KMS-11 (cell line): Measurements from ENCODE around the gene CCDC154.
A peak's percentile ranks its signal among the peaks of the same experiment; 100 is the strongest.

Experiments used
- H2AFZ ChIP-seq: fragments of 200-600 bp; sonication (generic); 2 replicates; pipeline ENCODE4 v1.6.1; 2016; ENCODE audit warnings: antibody characterized with exemption, mixed run types, low read depth
- H3K27ac ChIP-seq: fragments of 200-600 bp; sonication (generic); 2 replicates; pipeline ENCODE4 v1.6.1; 2016; ENCODE audit warnings: mild to moderate bottlenecking, mixed run types
- H3K27me3 ChIP-seq: fragments of 200-600 bp; sonication (generic); 2 replicates; pipeline ENCODE4 v1.6.1; 2017; ENCODE audit warnings: mild to moderate bottlenecking, low read depth, mixed run types, moderate library complexity; ENCODE audit not compliant: insufficient read depth
- H3K36me3 ChIP-seq: fragments of 200-600 bp; sonication (generic); 2 replicates; pipeline ENCODE4 v1.6.1; 2017; ENCODE audit warnings: mild to moderate bottlenecking, mixed run types; ENCODE audit not compliant: insufficient read depth
- H3K4me1 ChIP-seq: fragments of 200-600 bp; sonication (generic); 2 replicates; pipeline ENCODE4 v1.6.1; 2016; ENCODE audit warnings: mild to moderate bottlenecking, low read depth, mixed run types; ENCODE audit not compliant: poor library complexity, severe bottlenecking
- H3K4me2 ChIP-seq: fragments of 200-600 bp; sonication (generic); 2 replicates; pipeline ENCODE4 v1.7.0; 2016; ENCODE audit warnings: mild to moderate bottlenecking, mixed run types
- H3K4me3 ChIP-seq: fragments of 200-600 bp; sonication (generic); IDR thresholded peaks from 2 replicates; pipeline ENCODE4 v1.6.1; 2017; ENCODE audit warnings: low read depth, low read length, mixed read lengths; ENCODE audit not compliant: insufficient read depth
- H3K79me2 ChIP-seq: fragments of 200-600 bp; sonication (generic); 2 replicates; pipeline ENCODE4 v1.6.1; 2016; ENCODE audit warnings: low read depth, mixed run types; ENCODE audit not compliant: insufficient read depth
- H3K9ac ChIP-seq: fragments of 200-600 bp; sonication (generic); 2 replicates; pipeline ENCODE4 v1.6.1; 2016; ENCODE audit warnings: mild to moderate bottlenecking, mixed run types
- H4K20me1 ChIP-seq: fragments of 200-600 bp; sonication (generic); 2 replicates; pipeline ENCODE4 v1.6.1; 2016; ENCODE audit warnings: mild to moderate bottlenecking, mixed run types; ENCODE audit not compliant: insufficient read depth
- CTCF ChIP-seq: fragments of 200-600 bp; sonication (generic); conservative IDR thresholded peaks from 2 replicates; pipeline ENCODE4 v1.6.1; 2017; ENCODE audit warnings: low read depth, mild to moderate bottlenecking, antibody characterized with exemption, low read length, moderate library complexity, mixed read lengths

CCDC154 gene

GRCh38 chr16:1477033-1477432, 32.7 kb upstream of the CCDC154 start:
- H3K4me2 ChIP-seq: no peak overlapping the region
- no peak overlapping the region for H3K4me3 ChIP-seq
- H3K36me3 ChIP-seq: no peaks in the 10 kb centered on the region
- H3K27me3 ChIP-seq: peaks cover 7% of the 10 kb centered on the region
- H2AFZ ChIP-seq: no peak overlapping the region
- H3K9ac ChIP-seq: no peak overlapping the region
- H3K79me2 ChIP-seq: peaks cover 12% of the 10 kb centered on the region; the same call in 1 of the 2 replicates
- no peak for TF ChIP-seq CTCF
- peaks cover 18% of the 10 kb centered on the region for H3K4me1 ChIP-seq
- no peak overlapping the region for H3K27ac ChIP-seq
- no peaks in the 10 kb centered on the region for H4K20me1 ChIP-seq

- peaks cover 3% of the 10 kb centered on the region; the same call in 1 of the 2 replicates for H3K27me3 ChIP-seq
- H3K79me2 ChIP-seq: peaks cover 12% of the 10 kb centered on the region; the same call in 1 of the 2 replicates
- H3K9ac ChIP-seq: peak overlapping the region; percentile 92; the same call in 1 of the 2 replicates
- peak overlapping the region; percentile 68 for H3K27ac ChIP-seq
- H3K36me3 ChIP-seq: no peaks in the 10 kb centered on the region
- peak overlapping the region; percentile 95 for H3K4me2 ChIP-seq
- peaks cover 16% of the 10 kb centered on the region for H3K4me1 ChIP-seq
- TF ChIP-seq CTCF: no peak
- peak overlapping the region; percentile 98 for H2AFZ ChIP-seq
- no peaks in the 10 kb centered on the region for H4K20me1 ChIP-seq
- peak overlapping the region; percentile 70 for H3K4me3 ChIP-seq
These were observed 31.3 kb upstream of the CCDC154 start for GRCh38 chr16:1475552-1476114.

GRCh38 chr16:1474796-1475551, 30.6 kb upstream of the CCDC154 start, which contains the start of gene CLCN7:
Gene CLCN7 (minus strand): TSS chr16:1475028. CDS start chr16:1474974, 54 bp downstream.
- peak within 1 kb of the TSS; percentile 95 for H3K4me2 ChIP-seq
- H3K79me2 ChIP-seq: peaks cover 12% of the 10 kb centered on the region; the same call in 1 of the 2 replicates
- peak within 1 kb of the TSS; percentile 70 for H3K4me3 ChIP-seq
- no peaks in the 10 kb centered on the region for H3K36me3 ChIP-seq
- TF ChIP-seq CTCF: no peak
- peak within 1 kb of the TSS; percentile 98 for H2AFZ ChIP-seq
- peak within 1 kb of the TSS; percentile 92 for H3K9ac ChIP-seq
- H4K20me1 ChIP-seq: no peaks in the 10 kb centered on the region
- peaks cover 16% of the 10 kb centered on the region for H3K4me1 ChIP-seq
- peak within 1 kb of the TSS; percentile 68 for H3K27ac ChIP-seq
- H3K27me3 ChIP-seq: no peaks in the 10 kb centered on the region; the same call in 1 of the 2 replicates

GRCh38 chr16:1474082-1474795, 29.9 kb upstream of the CCDC154 start:
- Histone ChIP-seq H3K4me3 (no peak overlapping the region), H3K4me1 (peaks cover 16% of the 10 kb centered on the region), H3K36me3 (no peaks in the 10 kb centered on the region), H4K20me1 (no peaks in the 10 kb centered on the region), H3K79me2 (peaks cover 12% of the 10 kb centered on the region; the same call in 1 of the 2 replicates), H2AFZ (peak overlapping the region; percentile 98), H3K27me3 (no peaks in the 10 kb centered on the region), H3K9ac (peak overlapping the region; percentile 92), H3K27ac (peak overlapping the region; percentile 2; the same call in 1 of the 2 replicates), H3K4me2 (peak overlapping the region; percentile 95)
- no peak for TF ChIP-seq CTCF
